GM18502 (cell line): ENCODE measurements around the gene RAB14.

Experiments
- ATAC-seq: cut with Tn5 transposase; IDR thresholded peaks from one replicate; pipeline ENCODE4 v1.9.1; 2021; ENCODE audit warnings: mild to moderate bottlenecking; ENCODE audit not compliant: unreplicated experiment, poor library complexity

RAB14 gene

GRCh38 chr9:121220996-121221663, 19.5 kb upstream of the RAB14 start:
- ATAC-seq: no peak

- ATAC-seq: no peak
These were observed 17.9 kb upstream of the RAB14 start for GRCh38 chr9:121219530-121219929.

- no peak for ATAC-seq
These were observed 16.8 kb upstream of the RAB14 start for GRCh38 chr9:121218357-121219027.

DNA sequence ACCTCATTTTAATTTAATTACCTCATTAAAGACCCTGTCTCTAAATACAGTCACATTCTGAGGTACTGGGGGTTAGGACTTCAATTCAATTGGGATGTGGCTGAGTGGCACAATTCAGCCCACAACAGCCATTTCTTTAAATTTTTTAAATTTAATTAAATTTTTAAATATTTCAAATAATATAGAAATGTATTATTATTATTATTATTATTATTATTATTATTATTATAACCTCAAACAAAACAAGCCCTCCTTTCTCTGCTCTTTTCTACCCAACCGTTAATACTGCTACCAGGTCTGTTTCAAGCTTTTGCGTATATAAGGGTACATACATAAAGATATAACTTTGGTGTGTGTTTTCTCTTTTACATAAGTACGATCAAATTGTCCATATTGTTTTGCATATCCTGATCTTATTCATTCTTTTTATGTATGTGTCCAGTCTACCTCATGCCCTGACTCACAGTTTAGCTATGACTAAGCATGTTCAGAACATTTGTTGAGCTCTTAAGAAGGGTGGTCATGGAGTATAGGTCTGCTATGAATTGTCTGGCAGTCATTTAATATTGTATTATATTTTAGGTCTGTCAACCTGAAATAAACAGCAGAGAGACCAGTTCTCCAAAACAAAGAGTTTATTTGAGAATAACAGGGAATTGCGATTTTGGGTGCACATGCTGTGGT, 16.1 kb upstream of the RAB14 start:
- ATAC-seq: peak; percentile 92

DNA sequence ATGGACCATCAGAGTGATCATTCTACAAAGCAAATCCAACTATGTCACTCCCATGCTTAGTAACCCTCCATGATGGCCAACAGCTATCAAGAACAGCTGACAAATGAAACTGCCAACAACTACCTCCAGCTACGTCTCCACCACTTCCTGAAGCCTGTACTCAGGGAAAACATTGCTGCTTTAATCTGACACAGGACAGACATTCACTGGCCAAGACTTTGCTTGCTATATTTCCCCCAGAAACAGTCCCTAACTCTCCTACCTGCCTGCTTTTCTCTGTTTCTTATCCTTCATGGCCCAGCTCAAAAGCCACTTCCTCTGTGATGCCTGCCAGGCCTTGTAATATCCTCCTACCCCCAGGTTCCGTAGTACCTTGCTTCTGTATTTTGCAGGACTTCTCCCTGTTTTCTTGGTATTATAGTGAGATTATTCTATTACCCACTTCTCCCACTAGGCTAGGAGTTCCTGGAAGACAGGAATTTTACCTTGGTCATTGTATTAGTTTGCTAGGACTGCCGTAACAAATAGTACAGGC, 14.7 kb upstream of the RAB14 start:
- ATAC-seq: no peak

DNA sequence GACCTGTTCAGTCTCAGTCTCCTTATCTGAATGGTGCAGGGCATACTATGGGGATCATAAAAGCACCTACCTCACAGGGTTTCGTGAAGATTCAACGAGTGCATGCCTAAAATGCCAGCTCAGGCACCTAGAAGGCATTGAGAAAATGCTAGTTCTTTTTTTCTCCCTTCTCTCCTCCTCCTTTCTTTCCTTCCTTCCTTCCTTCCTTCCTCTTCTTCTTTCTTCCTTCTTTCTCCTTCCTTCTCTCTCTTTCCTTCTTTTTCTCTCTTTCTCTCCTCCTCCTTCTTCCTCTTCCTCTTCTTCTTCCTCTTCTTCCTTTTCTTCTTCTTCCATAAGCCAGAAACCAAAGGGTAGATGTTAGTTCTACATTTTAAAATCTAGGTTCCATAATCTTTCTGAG, 12.3 kb upstream of the RAB14 start:
- no peak for ATAC-seq

- ATAC-seq: peak; percentile 57
These were observed 11.6 kb upstream of the RAB14 start for GRCh38 chr9:121213136-121213806.

DNA sequence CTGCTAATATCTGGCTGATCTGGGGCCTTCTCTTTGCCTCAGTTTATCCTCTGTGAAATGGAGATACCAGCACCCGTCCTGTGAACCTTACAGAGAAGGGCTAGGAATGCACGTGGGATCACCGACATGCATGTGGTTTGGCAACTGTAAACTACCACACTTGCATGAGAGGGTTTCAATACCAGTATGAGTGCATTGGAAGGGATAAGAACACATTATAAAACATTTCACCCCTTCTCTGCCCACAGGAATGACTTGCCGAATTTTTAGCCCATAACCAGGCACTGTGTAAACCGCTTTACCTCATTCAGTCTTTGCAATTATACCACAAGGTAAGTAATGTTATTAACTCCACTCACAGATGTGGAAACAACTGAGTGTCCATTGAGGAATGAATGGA, 8.9 kb upstream of the RAB14 start:
- ATAC-seq: no peak

GRCh38 chr9:121207371-121207940, 5.8 kb upstream of the RAB14 start:
- peak; percentile 87 for ATAC-seq

- peak; percentile 52 for ATAC-seq
These were observed 5.1 kb upstream of the RAB14 start for GRCh38 chr9:121206516-121207370.

- no peak for ATAC-seq
These were observed 2.9 kb upstream of the RAB14 start for GRCh38 chr9:121204611-121205010.

DNA sequence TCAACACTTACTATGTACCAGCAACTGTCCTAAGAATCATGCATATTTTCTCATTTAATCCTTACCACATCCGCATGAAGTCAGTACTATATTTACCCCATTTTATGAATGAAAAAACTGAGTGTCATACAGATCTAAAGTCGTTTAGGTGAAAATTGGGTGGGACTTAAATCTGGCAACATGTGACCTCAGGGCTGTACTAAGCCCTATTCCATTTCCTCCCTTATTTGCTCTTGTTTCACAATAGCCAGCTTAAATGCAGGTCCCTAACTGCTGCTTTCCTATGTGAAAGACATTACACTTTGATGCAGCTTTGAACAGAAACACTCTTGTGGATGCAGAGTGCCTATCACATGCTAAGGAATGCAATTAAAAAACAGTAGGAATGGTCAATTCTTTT, 2.5 kb upstream of the RAB14 start:
- no peak for ATAC-seq

DNA sequence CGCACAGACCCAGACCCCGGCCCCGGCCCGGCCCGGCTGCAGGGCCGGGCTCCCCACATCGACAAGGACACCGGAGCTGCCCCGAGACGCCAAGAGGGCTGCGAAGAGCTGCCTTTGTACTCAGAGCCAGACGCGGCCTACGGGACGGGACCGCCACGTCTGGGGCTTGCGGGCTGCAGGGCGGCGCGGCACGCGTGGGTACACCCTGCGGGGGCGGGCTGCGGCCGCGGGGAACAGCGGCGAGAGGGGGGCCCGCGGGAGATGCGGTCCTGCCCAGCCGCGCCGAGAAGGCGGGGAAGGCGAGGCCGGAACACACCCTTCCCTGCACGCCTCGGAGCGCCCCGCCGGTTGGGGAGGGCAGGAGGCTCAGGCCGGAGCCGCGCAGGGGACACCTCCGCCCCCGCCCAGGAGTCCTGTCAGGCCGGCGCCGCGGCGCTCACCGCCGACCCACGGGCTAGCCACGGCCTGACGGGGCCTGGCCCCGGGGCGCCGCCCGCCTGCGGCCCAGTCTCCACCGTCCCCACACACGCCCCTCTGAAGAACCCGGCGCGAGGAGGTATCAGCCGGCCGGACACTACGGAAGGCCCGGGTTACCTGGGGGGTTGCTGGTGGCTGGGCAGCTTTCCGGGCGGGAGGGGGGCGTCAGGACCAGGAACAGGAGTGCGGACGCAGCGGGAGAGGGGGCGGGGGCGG, 478 bp downstream of the RAB14 start:
- peak; percentile 25 for ATAC-seq

GRCh38 chr9:121200356-121200755, 1.3 kb downstream of the RAB14 start:
- ATAC-seq: no peak

DNA sequence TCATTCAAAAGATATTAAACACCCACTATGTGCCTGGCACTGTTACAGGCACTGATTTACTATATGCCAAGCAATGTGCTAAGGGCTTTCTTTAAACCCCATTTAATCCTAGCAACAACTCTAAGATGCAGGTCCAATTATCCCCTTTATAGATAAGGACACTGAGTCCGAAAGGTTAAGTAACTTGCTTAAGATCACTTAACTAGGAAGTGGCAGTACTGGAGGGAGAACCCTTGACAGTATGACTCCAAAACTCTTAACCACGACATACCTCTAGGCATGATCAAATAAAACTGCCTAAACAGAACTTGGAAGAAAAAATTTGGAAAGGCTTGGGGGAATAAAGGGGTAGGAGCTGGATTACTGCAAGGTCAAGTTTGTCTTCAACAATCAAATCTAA, 1.7 kb downstream of the RAB14 start:
- no peak for ATAC-seq

DNA sequence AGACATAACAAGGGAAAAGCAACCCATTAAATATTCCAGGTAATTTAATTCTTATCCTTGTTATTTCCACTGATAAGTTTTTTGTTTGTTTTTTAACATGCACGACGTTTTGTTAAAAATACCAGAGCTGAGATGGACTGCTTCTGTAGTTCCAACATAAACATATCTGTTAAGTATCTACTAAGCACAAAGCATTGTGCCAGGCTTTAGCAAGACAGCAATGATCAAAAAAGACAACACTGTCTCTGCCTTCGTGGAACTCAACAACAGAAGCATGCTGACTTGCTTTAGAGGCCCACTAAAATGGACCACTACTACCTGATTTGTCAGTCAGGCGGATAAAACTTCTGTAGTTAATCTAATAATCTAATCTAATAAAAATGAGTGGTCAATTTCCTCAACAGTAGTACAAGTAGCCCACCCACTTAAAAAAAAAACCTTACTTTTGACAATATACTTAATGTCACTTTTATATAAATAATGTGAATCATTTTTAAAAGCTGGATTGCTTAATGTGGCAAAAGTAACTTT, 3.1 kb downstream of the RAB14 start:
- no peak for ATAC-seq

- no peak for ATAC-seq
These were observed 4.5 kb downstream of the RAB14 start for GRCh38 chr9:121197132-121197531.

GRCh38 chr9:121196389-121196788, 5.3 kb downstream of the RAB14 start:
- ATAC-seq: peak; percentile 44

DNA sequence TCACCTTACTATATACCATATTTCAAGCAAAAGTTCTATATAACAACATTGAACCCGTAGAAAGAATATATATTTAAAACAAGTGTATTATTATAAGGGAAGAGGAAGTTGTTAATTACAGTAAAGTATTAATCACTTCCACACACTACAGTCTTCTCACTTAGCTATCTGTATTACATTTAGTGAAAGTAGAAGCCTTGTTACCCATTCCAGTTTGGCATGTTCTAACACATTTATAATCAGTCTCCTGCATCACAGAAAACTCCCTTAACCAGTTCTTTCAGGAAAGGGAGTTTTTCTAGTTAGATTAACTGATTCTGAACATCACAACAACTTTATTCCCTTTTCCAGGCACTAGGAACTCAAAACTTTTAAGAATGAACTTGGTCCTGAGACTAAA, 6.9 kb downstream of the RAB14 start:
- no peak for ATAC-seq
